Esophagus muscularis mucosa (tissue), 3 donors: ENCODE data around the gene DMD.

Source experiments
- POLR2A ChIP-seq: fragments of 450-650 bp; IDR thresholded peaks from one replicate; pipeline ENCODE4 v1.6.1; 2017; ENCODE audit warnings: antibody characterized with exemption, moderate library complexity, mild to moderate bottlenecking, low read depth
- TF ChIP-seq, protein P1 (sequence below), 3 experiments: fragments of 200-600 bp in 2 of 3; fragments of 450-650 bp in 1 of 3; sonication (generic) in 2 of 3; IDR thresholded peaks; one replicate each; pipeline ENCODE4 v1.5.1; 2017 to 2019; ENCODE audit warnings: antibody characterized with exemption in 3 of 3, mild to moderate bottlenecking in 2 of 3, moderate library complexity in 1 of 3

DNA sequence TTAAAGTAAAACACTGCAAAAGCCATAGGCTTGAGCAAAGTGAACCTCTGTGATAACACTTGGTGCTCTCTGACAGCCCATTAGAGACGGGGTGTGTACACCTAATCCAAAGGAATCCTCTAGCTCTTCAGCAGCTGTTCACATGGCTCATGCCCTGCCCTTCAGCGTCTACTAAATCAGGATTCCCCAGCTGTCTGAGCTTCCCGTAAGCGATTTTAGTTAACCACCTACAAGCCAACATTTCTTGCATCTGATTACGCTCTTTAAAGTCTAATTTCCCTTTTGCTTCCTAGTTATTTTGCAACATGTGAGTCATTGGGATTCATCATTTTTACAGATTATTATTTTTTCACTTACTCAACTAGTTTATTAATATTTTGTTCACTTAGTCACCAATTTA lies 6.5 kb downstream of the DMD start:
- no peak for TF ChIP-seq POLR2A
- TF ChIP-seq, protein P1, sequence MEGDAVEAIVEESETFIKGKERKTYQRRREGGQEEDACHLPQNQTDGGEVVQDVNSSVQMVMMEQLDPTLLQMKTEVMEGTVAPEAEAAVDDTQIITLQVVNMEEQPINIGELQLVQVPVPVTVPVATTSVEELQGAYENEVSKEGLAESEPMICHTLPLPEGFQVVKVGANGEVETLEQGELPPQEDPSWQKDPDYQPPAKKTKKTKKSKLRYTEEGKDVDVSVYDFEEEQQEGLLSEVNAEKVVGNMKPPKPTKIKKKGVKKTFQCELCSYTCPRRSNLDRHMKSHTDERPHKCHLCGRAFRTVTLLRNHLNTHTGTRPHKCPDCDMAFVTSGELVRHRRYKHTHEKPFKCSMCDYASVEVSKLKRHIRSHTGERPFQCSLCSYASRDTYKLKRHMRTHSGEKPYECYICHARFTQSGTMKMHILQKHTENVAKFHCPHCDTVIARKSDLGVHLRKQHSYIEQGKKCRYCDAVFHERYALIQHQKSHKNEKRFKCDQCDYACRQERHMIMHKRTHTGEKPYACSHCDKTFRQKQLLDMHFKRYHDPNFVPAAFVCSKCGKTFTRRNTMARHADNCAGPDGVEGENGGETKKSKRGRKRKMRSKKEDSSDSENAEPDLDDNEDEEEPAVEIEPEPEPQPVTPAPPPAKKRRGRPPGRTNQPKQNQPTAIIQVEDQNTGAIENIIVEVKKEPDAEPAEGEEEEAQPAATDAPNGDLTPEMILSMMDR (IDR thresholded peaks at IDR 0.05), result no peak
